Activated T-cell treated with anti-CD3 and anti-CD28 coated beads for 1 hour (primary cell): Measurements from ENCODE around the gene MTA1.

Experiments
- DNase-seq: peaks from one replicate; pipeline ENCODE4 v3.0.0-alpha.2; 2020; ENCODE audit warnings: low read depth

The MTA1 gene

GRCh38 chr14:105465209-105466031, 45.8 kb downstream of the MTA1 start:
- DNase-seq, result no peak

DNA sequence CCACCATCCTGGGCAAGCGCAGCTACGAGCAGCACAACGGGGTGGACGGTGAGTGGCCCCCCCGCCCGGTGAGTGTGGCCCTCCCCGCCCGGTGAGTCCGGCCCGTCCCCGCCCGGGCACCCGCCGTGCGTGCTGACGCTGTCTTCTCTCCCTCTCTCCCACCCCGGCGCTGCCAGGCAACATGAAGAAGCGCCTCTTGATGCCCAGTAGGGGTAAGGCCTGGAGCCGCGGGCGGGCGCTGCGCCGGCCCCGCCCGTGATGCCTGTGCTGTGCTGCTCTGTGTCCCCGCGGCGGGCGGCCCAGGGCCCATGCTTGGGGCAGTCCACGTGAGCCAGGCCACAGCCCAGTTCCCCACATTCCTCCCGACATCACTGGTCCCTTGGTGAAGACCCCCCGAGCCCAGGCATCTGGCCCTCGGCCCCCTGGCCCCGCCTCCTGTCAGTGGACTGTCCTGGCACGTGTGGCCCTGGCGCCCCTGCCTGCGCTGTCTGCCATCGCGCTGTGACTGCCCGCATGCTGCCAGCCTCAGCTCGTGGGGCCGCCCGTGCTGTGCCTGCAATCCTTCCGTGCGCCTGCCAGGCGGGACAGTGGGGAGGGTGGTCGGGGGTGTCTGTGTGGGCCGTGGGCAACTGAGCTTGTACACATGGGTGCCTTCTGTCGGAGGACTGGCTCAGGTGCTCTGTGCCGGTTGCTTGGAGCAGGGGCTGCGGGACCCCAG, 47.1 kb downstream of the MTA1 start:
- no peak for DNase-seq

DNA sequence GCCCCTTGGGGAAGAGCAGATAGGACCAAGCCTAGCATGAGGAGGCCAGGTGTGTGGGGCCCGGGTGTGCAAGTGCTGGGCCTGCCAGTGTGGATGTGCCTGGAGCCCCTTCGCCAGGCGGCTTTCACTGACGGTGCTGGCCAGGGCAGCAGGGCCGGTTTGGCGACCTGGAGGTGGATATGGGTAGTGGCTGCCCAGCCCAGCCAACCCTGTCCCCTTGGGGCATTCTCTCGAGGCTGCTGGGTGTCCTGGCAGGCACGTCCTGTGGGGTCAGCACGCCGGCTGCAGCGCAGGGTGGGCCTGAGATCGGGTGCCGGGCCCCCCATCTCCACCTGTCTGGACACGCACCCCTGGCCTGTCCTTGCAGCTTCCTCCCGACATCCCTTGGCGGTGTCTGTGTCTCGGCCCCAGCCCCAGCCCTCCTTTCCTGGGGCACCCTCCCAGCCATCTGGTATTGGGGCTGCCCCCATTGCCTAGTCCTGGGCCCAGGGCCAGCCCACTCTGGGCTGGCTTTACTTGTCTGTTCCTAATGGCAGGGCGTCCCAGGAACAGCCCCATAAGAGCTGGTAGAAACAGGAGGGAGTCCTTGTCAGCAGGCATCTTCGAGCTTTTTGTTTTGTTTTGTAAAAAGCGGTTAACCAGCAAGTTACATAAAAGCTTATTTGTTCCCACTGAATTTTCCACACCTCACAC, 47.8 kb downstream of the MTA1 start:
- DNase-seq, result no peak

DNA sequence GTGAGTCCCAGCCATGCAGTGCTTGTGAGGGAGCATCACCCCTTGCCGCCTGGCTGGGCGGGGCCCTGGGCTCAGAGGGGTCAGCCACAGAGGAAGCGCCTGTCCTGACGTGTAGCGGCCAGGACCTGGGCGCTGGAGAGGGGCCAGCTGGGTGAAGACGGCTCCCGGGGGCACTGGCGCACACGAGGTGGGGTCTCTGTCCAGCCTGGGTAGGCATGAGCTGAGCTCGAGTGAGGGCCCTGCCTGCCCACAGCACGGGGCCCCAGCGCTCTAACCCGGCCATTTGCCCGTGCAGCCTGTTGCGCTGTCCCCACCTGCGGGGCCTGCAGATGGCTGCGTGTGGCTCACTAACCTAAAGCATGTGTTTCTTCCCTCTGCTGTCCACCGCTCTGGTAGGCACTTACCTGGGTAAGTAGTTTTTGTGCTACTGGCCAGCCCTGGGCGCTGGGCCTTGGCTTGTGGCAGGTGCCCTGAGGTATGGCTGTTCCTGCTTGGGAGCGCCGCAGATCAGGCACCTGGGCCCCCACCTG, 48.4 kb downstream of the MTA1 start:
- DNase-seq, result no peak

- no peak for DNase-seq
These were observed 49.1 kb downstream of the MTA1 start for GRCh38 chr14:105468621-105469241.

- no peak for DNase-seq
These were observed 50.1 kb downstream of the MTA1 start for GRCh38 chr14:105469456-105470349.

DNA sequence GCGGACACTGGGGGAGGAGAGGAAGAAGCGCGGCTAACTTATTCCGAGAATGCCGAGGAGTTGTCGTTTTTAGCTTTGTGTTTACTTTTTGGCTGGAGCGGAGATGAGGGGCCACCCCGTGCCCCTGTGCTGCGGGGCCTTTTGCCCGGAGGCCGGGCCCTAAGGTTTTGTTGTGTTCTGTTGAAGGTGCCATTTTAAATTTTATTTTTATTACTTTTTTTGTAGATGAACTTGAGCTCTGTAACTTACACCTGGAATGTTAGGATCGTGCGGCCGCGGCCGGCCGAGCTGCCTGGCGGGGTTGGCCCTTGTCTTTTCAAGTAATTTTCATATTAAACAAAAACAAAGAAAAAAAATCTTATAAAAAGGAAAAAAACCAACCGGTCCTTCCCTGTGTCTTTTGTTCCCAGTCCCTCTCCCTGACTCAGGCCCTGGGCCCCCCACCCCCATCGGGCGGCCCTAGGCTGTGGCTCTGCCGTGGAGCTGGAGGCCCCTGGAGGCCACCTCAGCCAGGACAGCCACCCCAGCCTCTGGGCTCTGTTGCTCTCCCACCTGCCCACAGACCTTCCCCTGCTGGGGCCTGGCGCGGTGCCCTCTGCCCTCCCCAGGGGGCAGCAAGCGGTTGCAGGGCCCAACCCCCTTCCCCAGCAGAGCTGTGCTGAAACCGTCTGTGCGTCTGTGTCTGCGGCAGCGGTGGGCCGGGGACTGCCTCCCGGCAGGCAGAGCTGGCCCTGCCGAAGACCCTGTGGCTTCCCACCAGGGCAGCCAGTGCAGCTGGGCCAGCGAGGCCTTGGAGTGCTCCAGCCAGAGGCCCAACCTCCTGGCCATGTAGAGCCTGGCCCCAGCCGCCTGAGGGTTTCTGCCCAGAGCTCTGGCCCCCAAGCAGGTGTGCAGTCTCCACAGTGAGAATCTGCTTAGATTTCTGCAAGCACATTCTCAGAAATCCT, 51.0 kb downstream of the MTA1 start:
- DNase-seq, result no peak

GRCh38 chr14:105471297-105471821, 51.7 kb downstream of the MTA1 start:
- no peak for DNase-seq

- no peak for DNase-seq
These were observed 52.3 kb downstream of the MTA1 start for GRCh38 chr14:105471823-105472485.

DNA sequence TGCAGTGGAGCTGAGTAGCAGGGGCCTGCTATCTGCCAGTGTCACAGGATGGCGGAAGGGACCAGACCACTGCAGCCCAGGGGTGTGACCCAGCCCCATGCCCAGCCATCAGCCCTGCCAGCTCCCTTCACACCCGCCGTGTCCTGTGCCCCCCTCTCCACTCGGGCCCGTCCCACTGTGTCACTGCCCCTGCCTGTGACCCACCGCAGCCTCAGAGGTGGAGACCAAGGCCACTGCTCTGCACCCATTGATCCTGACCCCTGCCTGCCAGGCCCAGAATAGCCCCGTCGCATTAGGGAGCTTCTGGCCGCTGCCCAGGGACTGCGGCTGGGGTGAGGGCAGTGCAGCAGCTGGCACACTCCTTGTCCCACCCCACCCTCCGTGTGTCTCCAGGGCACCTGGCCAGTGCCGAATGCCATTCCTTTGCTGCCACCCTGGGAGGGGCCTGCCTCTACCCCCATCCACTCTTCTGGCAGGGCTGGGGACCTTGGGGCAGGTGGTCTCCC, 52.9 kb downstream of the MTA1 start:
- DNase-seq, result no peak

DNA sequence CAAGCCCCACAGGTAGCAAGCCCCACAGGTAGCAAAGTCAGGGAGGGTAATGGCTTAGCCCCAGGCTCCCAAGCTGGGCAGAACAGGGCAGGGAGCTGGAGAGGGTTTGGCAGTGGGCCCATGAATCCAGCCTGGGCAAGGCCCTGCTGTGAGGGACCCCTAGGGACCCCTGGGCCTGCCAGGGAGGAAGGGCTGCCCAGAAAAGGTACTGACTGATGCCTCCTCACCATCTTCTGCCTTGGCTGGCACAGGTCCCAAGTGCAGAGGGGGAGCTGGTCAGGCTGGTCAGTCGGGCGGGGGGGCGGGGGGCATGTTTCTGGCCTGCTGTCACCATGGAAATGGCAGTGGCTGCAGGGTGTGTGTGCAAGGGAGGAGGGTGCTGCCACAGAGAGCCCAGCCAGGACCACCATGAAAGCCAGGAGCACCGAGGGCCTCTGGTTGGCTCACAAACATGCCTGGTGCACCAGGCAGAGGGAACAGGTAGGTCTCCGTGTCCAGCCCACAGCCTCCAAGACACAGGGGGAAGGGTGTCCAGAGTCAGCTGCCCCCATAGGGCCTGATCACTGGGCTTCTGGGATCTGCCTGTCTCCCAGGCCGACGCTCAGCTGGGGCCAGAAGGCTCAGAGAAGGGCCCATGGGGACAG, 53.5 kb downstream of the MTA1 start:
- DNase-seq, result no peak

DNA sequence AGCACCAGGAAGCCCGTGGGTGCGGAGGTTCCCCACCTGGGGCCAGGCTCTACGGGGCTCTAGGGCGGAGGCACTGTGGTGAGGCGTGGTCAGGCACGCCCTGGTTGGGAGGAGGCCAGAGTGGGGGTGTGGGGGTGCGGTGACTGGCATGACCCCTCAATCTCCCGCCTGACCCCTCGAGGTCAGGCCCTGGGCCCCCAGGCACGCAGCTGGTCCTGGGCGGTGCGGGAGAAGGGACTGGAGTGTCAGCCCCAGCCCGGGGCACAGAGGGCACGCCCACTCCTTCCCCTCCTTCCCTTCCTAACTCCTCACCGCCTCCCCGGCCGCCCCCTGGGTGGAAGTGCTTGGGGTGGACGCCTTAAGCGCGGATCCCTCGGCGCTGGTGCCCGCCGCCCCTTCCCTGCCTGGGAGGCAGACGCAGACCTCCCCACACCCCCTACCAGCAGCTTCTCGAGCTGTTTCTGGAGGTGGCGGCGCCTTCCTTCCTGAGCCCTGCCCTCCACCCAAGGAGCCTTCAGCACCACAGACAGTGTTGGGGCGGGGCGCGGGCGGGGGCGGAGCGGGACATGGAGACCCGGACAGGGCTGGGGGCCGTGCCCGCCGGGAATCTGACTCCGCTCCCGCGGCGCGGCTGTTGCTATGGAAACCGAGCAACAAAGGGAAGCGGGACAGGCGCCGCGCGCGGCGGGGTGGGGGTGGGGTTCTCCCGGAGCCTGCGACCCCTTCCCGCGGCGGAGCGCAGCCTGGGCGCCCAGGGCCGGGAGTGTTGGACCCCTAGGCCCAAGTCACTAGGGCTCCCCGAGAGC, 54.3 kb downstream of the MTA1 start:
- DNase-seq, result peak; percentile 71

GRCh38 chr14:105474483-105475268, 55.0 kb downstream of the MTA1 start, which contains the start of gene CRIP2:
CRIP2 (plus strand) TSS chr14:105474821; CDS start chr14:105474863, 42 bp downstream.
- DNase-seq, result no peak

DNA sequence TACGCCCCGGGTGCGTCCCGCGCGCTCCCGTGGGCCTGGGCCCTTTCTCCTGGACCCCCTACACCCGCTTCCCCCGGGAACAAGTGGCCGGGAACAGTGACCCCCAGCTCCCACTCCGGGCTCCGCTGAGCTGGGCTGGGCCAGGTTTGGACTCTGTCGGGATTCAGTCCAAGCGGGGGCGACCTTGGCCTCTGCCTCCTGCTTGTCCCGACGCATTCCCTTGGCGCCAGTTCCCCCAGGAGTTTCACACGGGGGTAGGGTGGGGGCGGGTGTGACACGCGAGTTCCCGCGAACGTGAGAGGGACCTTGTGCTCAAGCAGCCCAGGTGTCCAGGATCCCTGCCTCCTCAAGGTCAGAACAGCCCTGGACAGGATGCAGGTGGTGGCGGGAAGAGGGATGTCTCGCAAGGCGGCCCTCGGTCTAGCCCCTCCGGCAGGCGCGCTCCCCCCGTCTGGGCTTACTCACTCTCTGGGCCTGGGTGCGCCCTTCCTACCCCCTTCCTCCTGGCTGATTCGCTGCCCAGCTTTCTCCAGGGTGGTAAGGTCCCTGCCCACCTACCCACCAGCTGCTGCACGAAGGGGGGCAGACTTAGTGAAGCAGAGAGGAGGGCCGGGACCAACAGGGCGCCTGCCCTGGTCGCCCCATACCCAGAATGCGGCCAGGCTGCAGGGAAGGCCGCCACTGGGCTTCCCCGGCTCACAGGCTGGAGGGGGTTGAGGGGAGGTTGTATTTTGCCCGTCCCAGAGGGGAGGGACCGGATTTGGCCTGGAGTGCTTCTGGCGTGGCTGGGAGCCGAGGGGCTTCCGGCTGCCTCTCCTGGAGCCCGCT, 55.9 kb downstream of the MTA1 start:
- no peak for DNase-seq

GRCh38 chr14:105476097-105476830, 56.6 kb downstream of the MTA1 start:
- DNase-seq, result no peak
